C4-2B (cell line): ENCODE data around the gene PRPF40A.

Experiments
- H3K27ac ChIP-seq: fragments of 450-650 bp; 2 replicates; pipeline ENCODE4 v1.5.1; 2017
- CTCF ChIP-seq: fragments of 450-650 bp; conservative IDR thresholded peaks from 2 replicates; pipeline ENCODE4 v1.5.1; 2017; ENCODE audit warnings: mild to moderate bottlenecking
- ZFX ChIP-seq: fragments of 450-650 bp; IDR thresholded peaks from 2 replicates; pipeline ENCODE4 v1.6.1; 2017

The PRPF40A gene

GRCh38 chr2:152650768-152651371 is 66.4 kb downstream of the PRPF40A start:
- TF ChIP-seq CTCF, result no peak
- no peak for TF ChIP-seq ZFX
- no peak overlapping the region for H3K27ac ChIP-seq

GRCh38 chr2:152649997-152650396 is 67.3 kb downstream of the PRPF40A start:
- no peak overlapping the region for H3K27ac ChIP-seq
- TF ChIP-seq CTCF (no peak), ZFX (no peak)

GRCh38 chr2:152648336-152648735 is 68.9 kb downstream of the PRPF40A start:
- TF ChIP-seq CTCF, result peak; percentile 22
- TF ChIP-seq ZFX, result no peak
- no peak overlapping the region for H3K27ac ChIP-seq

- H3K27ac ChIP-seq, result no peak overlapping the region
- TF ChIP-seq ZFX (no peak), CTCF (no peak)
These were observed 69.7 kb downstream of the PRPF40A start for GRCh38 chr2:152647552-152647951.

- H3K27ac ChIP-seq, result no peak overlapping the region
- TF ChIP-seq CTCF (no peak), ZFX (no peak)
These were observed 70.5 kb downstream of the PRPF40A start for GRCh38 chr2:152646775-152647174.

GRCh38 chr2:152646264-152646663 is 71.0 kb downstream of the PRPF40A start:
- TF ChIP-seq CTCF (no peak), ZFX (no peak)
- no peak overlapping the region for H3K27ac ChIP-seq

GRCh38 chr2:152644189-152644873 is 72.9 kb downstream of the PRPF40A start:
- TF ChIP-seq ZFX, result no peak
- TF ChIP-seq CTCF, result no peak
- H3K27ac ChIP-seq, result no peak overlapping the region
